GM12891 (cell line): ENCODE measurements around the gene FIGNL2.
A peak's percentile ranks its signal among the peaks of the same experiment; 100 is the strongest.
"Not testable (repeated sequence)": the region's sequence is repeated elsewhere in the genome, so short reads cannot be mapped to it uniquely, and the experiment has no call there.

Experiments
- DNase-seq: peaks from one replicate; pipeline ENCODE4 v3.0.0; 2011; ENCODE audit warnings: low spot score; ENCODE audit not compliant: insufficient read length
- FAIRE-seq: peaks from 2 replicates; lab custom pipeline; 2011; peaks lifted over from hg19 to GRCh38; lab: Jason Lieb, UNC
- PAX5 ChIP-seq: IDR thresholded peaks from 2 replicates; pipeline ENCODE4 v1.6.1; 2011; ENCODE audit warnings: low read length, moderate library complexity, mild to moderate bottlenecking; ENCODE audit not compliant: insufficient read depth, severe bottlenecking
- POLR2A ChIP-seq: IDR thresholded peaks from 2 replicates; pipeline ENCODE4 v1.6.1; 2011; ENCODE audit warnings: low read depth, low read length, control low read depth
- POLR2AphosphoS5 ChIP-seq: IDR thresholded peaks from 2 replicates; pipeline ENCODE4 v1.6.1; 2011; ENCODE audit warnings: low read depth, low read length, control low read depth
- POU2F2 ChIP-seq: IDR thresholded peaks from 2 replicates; pipeline ENCODE4 v1.6.1; 2011; ENCODE audit warnings: low read depth, mild to moderate bottlenecking, control low read depth, low read length, moderate library complexity
- SPI1 ChIP-seq: IDR thresholded peaks from 2 replicates; pipeline ENCODE4 v1.6.1; 2011; ENCODE audit warnings: low read depth, low read length, control low read depth
- TAF1 ChIP-seq: IDR thresholded peaks from 2 replicates; pipeline ENCODE4 v1.6.1; 2011; ENCODE audit warnings: low read depth, low read length, control low read depth

Gene FIGNL2

GRCh38 chr12:51809193-51809592 is 39.3 kb downstream of the FIGNL2 start:
- FAIRE-seq (peak; percentile 38), DNase-seq (no peak)
- TF ChIP-seq SPI1 (no peak), POU2F2 (no peak), POLR2A (no peak), TAF1 (no peak)

DNA sequence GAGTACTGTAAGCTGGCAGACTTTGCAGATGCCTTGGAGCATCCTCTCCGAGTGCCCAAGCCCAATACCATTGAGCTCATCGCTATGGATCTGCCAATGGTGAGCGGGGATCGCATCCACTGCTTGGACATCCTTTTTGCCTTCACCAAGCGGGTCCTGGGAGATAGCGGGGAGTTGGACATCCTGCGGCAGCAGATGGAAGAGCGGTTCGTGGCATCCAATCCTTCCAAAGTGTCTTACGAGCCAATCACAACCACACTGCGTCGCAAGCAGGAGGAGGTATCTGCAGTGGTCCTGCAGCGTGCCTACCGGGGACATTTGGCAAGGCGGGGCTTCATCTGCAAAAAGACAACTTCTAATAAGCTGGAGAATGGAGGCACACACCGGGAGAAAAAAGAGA is 41.6 kb downstream of the FIGNL2 start:
- DNase-seq (no peak), FAIRE-seq (no peak)
- no peak for TF ChIP-seq POLR2A
- no peak for TF ChIP-seq TAF1
- TF ChIP-seq SPI1, result no peak
- TF ChIP-seq PAX5, result no peak
- no peak for TF ChIP-seq POU2F2

DNA sequence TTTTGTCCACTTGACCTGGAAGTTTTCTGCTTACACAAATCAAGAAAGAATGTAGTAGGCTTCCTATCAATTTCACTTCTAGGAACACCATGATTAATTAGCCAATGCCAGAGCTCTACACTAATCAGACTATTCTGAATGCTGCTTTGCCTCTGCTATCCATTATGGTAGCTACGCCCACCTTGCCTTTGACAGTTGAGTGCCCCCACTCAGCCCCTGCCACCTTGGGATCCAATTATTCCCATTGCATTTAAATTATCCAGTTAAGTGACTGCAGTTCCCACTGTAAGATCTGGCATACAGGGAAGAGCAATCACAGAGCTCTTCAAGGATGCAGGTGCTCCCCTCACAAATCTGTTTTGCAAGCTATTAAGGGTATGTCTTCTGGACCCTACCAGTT is 47.5 kb downstream of the FIGNL2 start:
- TF ChIP-seq TAF1 (no peak), PAX5 (no peak), POLR2AphosphoS5 (no peak), SPI1 (no peak), POLR2A (no peak), POU2F2 (no peak)
- DNase-seq, result no peak
- FAIRE-seq, result no peak

DNA sequence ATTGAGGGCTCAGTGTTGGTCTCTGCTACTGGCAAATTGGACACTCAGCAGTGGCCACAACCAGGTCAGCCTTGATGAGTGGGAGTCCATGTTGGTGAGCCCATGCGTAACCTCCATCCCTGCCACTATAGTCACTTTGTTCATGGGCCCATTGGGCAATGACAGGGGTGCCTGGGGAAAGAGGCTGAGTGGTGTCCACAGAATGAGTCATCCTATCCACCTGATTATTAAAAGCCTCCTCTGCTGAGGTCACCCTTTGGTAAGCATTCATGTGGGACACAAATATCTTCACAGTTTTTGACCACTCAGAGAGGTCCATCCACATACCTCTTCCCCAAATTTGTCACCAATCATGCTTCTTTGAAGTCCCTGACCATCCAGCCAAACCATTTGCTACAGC is 50.0 kb downstream of the FIGNL2 start:
- FAIRE-seq, result no peak
- DNase-seq, result no peak
- no peak for TF ChIP-seq TAF1
- TF ChIP-seq POU2F2, result no peak
- TF ChIP-seq SPI1, result no peak
- no peak for TF ChIP-seq POLR2A
- TF ChIP-seq POLR2AphosphoS5, result no peak
- no peak for TF ChIP-seq PAX5

- DNase-seq, result not testable (repeated sequence)
Measured at GRCh38 chr12:51798051-51798450, 50.5 kb downstream of the FIGNL2 start.

GRCh38 chr12:51797301-51797700 is 51.2 kb downstream of the FIGNL2 start:
- TF ChIP-seq POLR2AphosphoS5 (no peak), TAF1 (no peak), SPI1 (no peak), POU2F2 (no peak), PAX5 (no peak), POLR2A (no peak)
- FAIRE-seq, result no peak

More at GRCh38 chr12:51798051-51798450, 50.5 kb downstream of the FIGNL2 start:
- not testable (repeated sequence) for FAIRE-seq

GRCh38 chr12:51793201-51793600 is 55.3 kb downstream of the FIGNL2 start:
- no peak for TF ChIP-seq PAX5
- TF ChIP-seq SPI1, result no peak
- no peak for TF ChIP-seq TAF1
- no peak for TF ChIP-seq POLR2AphosphoS5
- TF ChIP-seq POLR2A, result no peak
- TF ChIP-seq POU2F2, result no peak
- DNase-seq, result no peak
- no peak for FAIRE-seq

More at GRCh38 chr12:51797301-51797700, 51.2 kb downstream of the FIGNL2 start:
- no peak for DNase-seq

DNA sequence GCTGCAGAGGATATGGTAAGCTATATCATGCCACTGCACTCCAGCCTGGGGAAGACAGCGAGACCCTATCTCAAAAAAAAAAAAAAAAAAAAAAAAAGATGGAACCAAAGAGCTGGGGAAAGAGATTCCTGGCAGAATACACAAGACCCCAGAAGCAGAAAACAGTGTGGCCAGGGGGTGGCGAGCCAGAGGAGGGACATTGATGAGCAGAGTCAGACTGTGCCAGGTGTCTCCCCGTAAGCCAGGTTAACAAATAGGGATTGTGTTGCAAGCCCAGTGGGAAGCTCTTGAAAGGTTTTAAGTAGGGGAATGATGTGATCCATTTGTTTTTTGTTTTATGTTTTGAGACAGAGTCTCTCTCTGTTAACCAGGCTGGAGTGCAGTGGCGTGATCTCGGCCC is 56.1 kb downstream of the FIGNL2 start:
- no peak for FAIRE-seq
- no peak for TF ChIP-seq POLR2AphosphoS5
- no peak for TF ChIP-seq PAX5
- TF ChIP-seq POU2F2, result no peak
- TF ChIP-seq TAF1, result no peak
- DNase-seq, result no peak

DNA sequence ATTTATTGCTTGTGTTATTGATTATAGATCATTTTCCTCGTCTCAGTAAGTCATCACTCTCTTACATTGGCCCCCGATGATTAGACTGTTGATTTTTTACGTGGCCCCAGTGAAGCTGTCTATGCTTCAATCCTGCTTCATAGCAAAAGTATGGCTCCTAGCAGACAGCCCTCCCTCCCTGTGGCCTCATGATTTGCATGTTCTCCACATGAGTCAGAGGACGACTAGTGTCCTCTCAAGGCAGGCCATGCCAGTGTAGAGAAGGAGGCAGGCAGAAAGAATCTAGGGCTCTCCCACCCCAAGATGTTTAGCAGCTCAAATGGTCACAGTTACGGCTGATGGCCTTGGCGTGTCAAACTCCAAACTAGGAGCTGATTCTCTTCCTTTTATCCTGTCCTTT is 59.6 kb downstream of the FIGNL2 start:
- FAIRE-seq (no peak), DNase-seq (no peak)
- no peak for TF ChIP-seq POLR2AphosphoS5
- TF ChIP-seq TAF1, result no peak
- TF ChIP-seq SPI1, result no peak
- TF ChIP-seq POLR2A, result no peak
- no peak for TF ChIP-seq PAX5
- TF ChIP-seq POU2F2, result no peak

DNA sequence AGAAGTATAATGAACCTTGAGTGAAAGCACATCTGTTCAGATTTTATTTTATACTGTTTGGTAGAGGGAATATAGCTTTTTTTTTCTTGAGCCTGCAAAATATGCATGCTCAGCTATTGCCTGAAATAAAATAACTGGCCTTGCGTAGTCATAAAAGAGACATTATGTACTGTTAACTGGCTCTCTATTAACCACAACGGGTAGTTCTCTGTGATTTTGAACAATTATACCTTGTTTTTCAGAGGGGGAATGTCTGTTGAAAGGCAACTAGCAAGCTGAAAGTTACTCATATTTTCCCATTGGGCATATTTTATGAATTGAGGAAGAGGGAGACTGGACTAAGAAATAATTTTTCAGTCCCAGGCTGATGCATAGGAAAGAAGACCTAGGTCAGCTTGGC is 62.6 kb downstream of the FIGNL2 start:
- DNase-seq (no peak), FAIRE-seq (no peak)
- TF ChIP-seq POU2F2, result no peak
- no peak for TF ChIP-seq SPI1
- no peak for TF ChIP-seq POLR2A
- no peak for TF ChIP-seq TAF1
- TF ChIP-seq POLR2AphosphoS5, result no peak

DNA sequence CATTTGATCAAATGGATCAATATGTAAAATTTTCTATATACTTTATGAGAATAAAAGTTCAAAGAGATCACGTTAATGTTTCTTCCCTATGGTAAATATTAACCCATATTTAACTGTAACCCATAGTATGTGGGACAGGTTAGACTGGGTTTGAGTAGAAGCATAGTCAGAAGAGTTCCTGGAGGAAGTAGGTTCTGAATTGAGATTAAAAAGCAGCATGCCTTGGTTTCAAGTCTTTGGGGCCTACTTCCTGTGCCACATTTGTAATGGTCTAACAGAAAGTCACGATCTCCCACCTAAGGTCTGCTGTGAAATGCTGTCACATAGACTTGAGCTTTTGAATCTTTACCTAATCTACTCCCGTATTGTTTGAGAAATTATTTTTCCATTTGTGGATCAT is 63.8 kb downstream of the FIGNL2 start:
- FAIRE-seq, result no peak
- TF ChIP-seq PAX5, result no peak
- no peak for TF ChIP-seq POLR2AphosphoS5
- TF ChIP-seq TAF1, result no peak
- no peak for DNase-seq

GRCh38 chr12:51779876-51780275 is 68.6 kb downstream of the FIGNL2 start:
- DNase-seq (no peak), FAIRE-seq (no peak)

More at GRCh38 chr12:51779876-51780275, 68.6 kb downstream of the FIGNL2 start:
- TF ChIP-seq POLR2AphosphoS5, result no peak
- TF ChIP-seq POLR2A, result no peak
- no peak for TF ChIP-seq SPI1
- TF ChIP-seq TAF1, result no peak
- no peak for TF ChIP-seq PAX5
- TF ChIP-seq POU2F2, result no peak
